Endodermal cell (in vitro differentiated cells): Measurements from ENCODE around the gene SMIM5. TPM values are rescaled to one million over a fixed set of nuclear protein-coding genes. Genes with fewer than 3 reads are reported as not detected.
A peak's percentile ranks its signal among the peaks of the same experiment; 100 is the strongest.

Experiments used
- DNase-seq: peaks from one replicate; pipeline ENCODE4 v3.0.0-alpha.2; 2017
- H3K27ac ChIP-seq: 2 replicates; pipeline ENCODE4 v1.5.1; 2013; ENCODE audit warnings: mild to moderate bottlenecking, low read depth, low read length, moderate library complexity
- H3K27me3 ChIP-seq: 2 replicates; pipeline ENCODE4 v1.6.1; 2013; ENCODE audit warnings: mild to moderate bottlenecking, low read length, moderate library complexity; ENCODE audit not compliant: insufficient read depth, control insufficient read depth, poor library complexity, severe bottlenecking
- H3K36me3 ChIP-seq: 2 replicates; pipeline ENCODE4 v1.7.0; 2013; ENCODE audit warnings: mild to moderate bottlenecking, low read length, moderate library complexity; ENCODE audit not compliant: control insufficient read depth, insufficient read depth
- H3K4me1 ChIP-seq: one replicate; pipeline ENCODE4 v1.7.0; 2013; ENCODE audit warnings: low read length; ENCODE audit not compliant: control insufficient read depth, insufficient read depth
- H3K4me3 ChIP-seq: 2 replicates; pipeline ENCODE4 v1.5.1; 2013; ENCODE audit warnings: mild to moderate bottlenecking, low read length, moderate library complexity
- H3K9ac ChIP-seq: 2 replicates; pipeline ENCODE4 v1.6.1; 2013; ENCODE audit warnings: mild to moderate bottlenecking, low read length, moderate library complexity; ENCODE audit not compliant: poor library complexity, severe bottlenecking; ENCODE audit errors: extremely low read depth
- H3K9me3 ChIP-seq: 2 replicates; pipeline ENCODE4 v1.6.1; 2013; ENCODE audit warnings: mild to moderate bottlenecking, low read length, moderate library complexity; ENCODE audit not compliant: control insufficient read depth
- H3K27ac Mint-ChIP-seq: 2 replicates; pipeline ENCODE4 v1.8.0; 2020; ENCODE audit warnings: mixed read lengths
- H3K27me3 Mint-ChIP-seq: 2 replicates; pipeline ENCODE4 v1.8.0; 2021; ENCODE audit warnings: mild to moderate bottlenecking, mixed read lengths; ENCODE audit not compliant: insufficient read depth
- H3K36me3 Mint-ChIP-seq: 2 replicates; pipeline ENCODE4 v1.8.0; 2020; ENCODE audit warnings: low read depth, mixed read lengths
- H3K4me1 Mint-ChIP-seq: 2 replicates; pipeline ENCODE4 v1.8.0; 2020; ENCODE audit warnings: mixed read lengths
- H3K4me3 Mint-ChIP-seq: 2 replicates; pipeline ENCODE4 v1.8.0; 2020; ENCODE audit warnings: mild to moderate bottlenecking, moderate library complexity, mixed read lengths
- H3K9me3 Mint-ChIP-seq: 2 replicates; pipeline ENCODE4 v1.8.0; 2020; ENCODE audit warnings: mild to moderate bottlenecking, mixed read lengths
- CTCF ChIP-seq: fragments of 200-600 bp; sonication (generic); conservative IDR thresholded peaks from 2 replicates; pipeline ENCODE4 v1.5.0; 2021; ENCODE audit warnings: antibody characterized with exemption, mild to moderate bottlenecking
- WGBS, 2 experiments: methylation state at CpG; one replicate each; pipeline versions ENCODE4 v1.1.5 to v1.1.7; 2013; ENCODE audit warnings: missing lambda C conversion rate in 2 of 2, mixed read lengths in 1 of 2; ENCODE audit not compliant: insufficient coverage in 1 of 2, insufficient read length in 1 of 2; 5-methylcytosine and 5-hydroxymethylcytosine counted together
- total RNA-seq, 2 donors: library from RNA; stranded (reverse); fragmentation: NEBNext Ultra II Directional in 1 of 2; extraction: Animal tissue kit (Norgen Biotek cat#: 25700) in 1 of 2; gene quantifications; 2 replicates in 1 of 2; 3 replicates in 1 of 2; pipeline ENCODE4 v1.2.1, GENCODE V29; 2021

SMIM5 gene
- total RNA-seq, 2 donors from 2014 or later: 0.40 TPM; not detected in 1

- Mint-ChIP-seq H3K36me3 (peaks cover 33% of the 10 kb centered on the region), H3K9me3 (no peaks in the 10 kb centered on the region), H3K27ac (peak overlapping the region; percentile 48), H3K27me3 (no peaks in the 10 kb centered on the region), H3K4me3 (no peak overlapping the region), H3K4me1 (peaks cover 3% of the 10 kb centered on the region)
- Histone ChIP-seq H3K36me3 (peaks cover 39% of the 10 kb centered on the region), H3K4me1 (no peaks in the 10 kb centered on the region), H3K9me3 (no peaks in the 10 kb centered on the region), H3K4me3 (no peak overlapping the region), H3K27ac (no peak overlapping the region), H3K9ac (no peak overlapping the region), H3K27me3 (no peaks in the 10 kb centered on the region)
- WGBS, 2 experiments: 95 to 100% methylated on average over 3 to 7 of the region's 7 CpGs
- no peak for TF ChIP-seq CTCF
- DNase-seq: no peak
These were observed 51.7 kb downstream of the SMIM5 start for GRCh38 chr17:75684924-75685323.

- no peak overlapping the region for H3K27ac ChIP-seq
- H3K4me3 ChIP-seq: no peak overlapping the region
- no peaks in the 10 kb centered on the region for H3K4me1 ChIP-seq
- WGBS, 2 experiments: 90 to 93% methylated on average over 2 to 3 of the region's 3 CpGs
- H3K27me3 ChIP-seq: no peaks in the 10 kb centered on the region
- H3K9ac ChIP-seq: no peak overlapping the region
- Mint-ChIP-seq H3K27me3 (no peaks in the 10 kb centered on the region), H3K4me3 (no peak overlapping the region), H3K4me1 (peaks cover 3% of the 10 kb centered on the region), H3K27ac (peak overlapping the region; percentile 35), H3K9me3 (no peaks in the 10 kb centered on the region), H3K36me3 (peaks cover 29% of the 10 kb centered on the region)
- no peak for TF ChIP-seq CTCF
- peaks cover 38% of the 10 kb centered on the region for H3K36me3 ChIP-seq
- no peaks in the 10 kb centered on the region for H3K9me3 ChIP-seq
- no peak for DNase-seq
These were observed 52.3 kb downstream of the SMIM5 start for GRCh38 chr17:75685499-75685898.

- Histone ChIP-seq H3K27ac (peak overlapping the region; percentile 9), H3K36me3 (peaks cover 40% of the 10 kb centered on the region), H3K4me1 (peaks cover 4% of the 10 kb centered on the region), H3K9me3 (no peaks in the 10 kb centered on the region), H3K4me3 (no peak overlapping the region), H3K27me3 (no peaks in the 10 kb centered on the region), H3K9ac (no peak overlapping the region)
- peaks cover 25% of the 10 kb centered on the region for H3K36me3 Mint-ChIP-seq
- H3K9me3 Mint-ChIP-seq: no peaks in the 10 kb centered on the region
- no peaks in the 10 kb centered on the region for H3K27me3 Mint-ChIP-seq
- no peak for DNase-seq
- 88 to 91% methylated on average over 10 to 11 of the region's 11 CpGs for WGBS, 2 experiments
- peak overlapping the region; percentile 85 for H3K27ac Mint-ChIP-seq
- H3K4me1 Mint-ChIP-seq: peaks cover 17% of the 10 kb centered on the region
- no peak for TF ChIP-seq CTCF
- no peak overlapping the region for H3K4me3 Mint-ChIP-seq
These were observed 55.1 kb downstream of the SMIM5 start for GRCh38 chr17:75688209-75688825.
